Activated T-cell treated with anti-CD3 and anti-CD28 coated beads, Interleukin-2, amount 50 U/mL, for 48 hours (primary cell): ENCODE measurements around the gene LRRTM1.

Experiments
- DNase-seq, 2 experiments: peaks; one replicate each; pipeline ENCODE4 v3.0.0-alpha.2; 2020

LRRTM1 gene

GRCh38 chr2:80302314-80303005 is 2.1 kb downstream of the LRRTM1 start:
- DNase-seq: no peak

- DNase-seq: no peak
Measured at GRCh38 chr2:80302001-80302313, 2.6 kb downstream of the LRRTM1 start.

GRCh38 chr2:80300954-80301353 is 3.6 kb downstream of the LRRTM1 start:
- DNase-seq: no peak

GRCh38 chr2:80300346-80300745 is 4.2 kb downstream of the LRRTM1 start:
- no peak for DNase-seq

- no peak for DNase-seq
Measured at GRCh38 chr2:80299661-80300060, 4.9 kb downstream of the LRRTM1 start.

GRCh38 chr2:80298954-80299353 is 5.6 kb downstream of the LRRTM1 start:
- DNase-seq: no peak

GRCh38 chr2:80293039-80293438 is 11.5 kb downstream of the LRRTM1 start:
- no peak for DNase-seq

GRCh38 chr2:80292474-80292873 is 12.1 kb downstream of the LRRTM1 start:
- DNase-seq: no peak

GRCh38 chr2:80291656-80292055 is 12.9 kb downstream of the LRRTM1 start:
- no peak for DNase-seq

GRCh38 chr2:80288576-80288975 is 16.0 kb downstream of the LRRTM1 start:
- no peak for DNase-seq

- DNase-seq: no peak
Measured at GRCh38 chr2:80281049-80281448, 23.5 kb downstream of the LRRTM1 start.

- no peak for DNase-seq
Measured at GRCh38 chr2:80280598-80280997, 24.0 kb downstream of the LRRTM1 start.

- DNase-seq: no peak
Measured at GRCh38 chr2:80269806-80270205, 34.7 kb downstream of the LRRTM1 start.

GRCh38 chr2:80266231-80266630 is 38.3 kb downstream of the LRRTM1 start:
- no peak for DNase-seq

GRCh38 chr2:80259292-80259691 is 45.3 kb downstream of the LRRTM1 start:
- DNase-seq: no peak

- DNase-seq: no peak
Measured at GRCh38 chr2:80258793-80259192, 45.8 kb downstream of the LRRTM1 start.

GRCh38 chr2:80258341-80258740 is 46.2 kb downstream of the LRRTM1 start:
- DNase-seq: no peak

GRCh38 chr2:80257450-80257849 is 47.1 kb downstream of the LRRTM1 start:
- no peak for DNase-seq

- DNase-seq: no peak
Measured at GRCh38 chr2:80256782-80257167, 47.8 kb downstream of the LRRTM1 start.

- no peak for DNase-seq
Measured at GRCh38 chr2:80255918-80256781, 48.4 kb downstream of the LRRTM1 start.

GRCh38 chr2:80252294-80252986 is 52.1 kb downstream of the LRRTM1 start:
- DNase-seq: no peak
